Left lung (tissue), 10 donors: Measurements from ENCODE around the gene BMPR1B. TPM values are rescaled to one million over a fixed set of nuclear protein-coding genes. Genes with fewer than 3 reads are reported as not detected.
"Not testable (repeated sequence)": the region's sequence is repeated elsewhere in the genome, so short reads cannot be mapped to it uniquely, and the experiment has no call there.

ENCODE experiments used
- ATAC-seq: fragments of 200-7000 bp; cut with Tn5 transposase; one replicate; pipeline ENCODE4 v1.9.1; 2020; ENCODE audit warnings: moderate library complexity
- DNase-seq, 4 donors: peaks; one replicate each; pipeline ENCODE4 v3.0.0-alpha.2; 2013 to 2020
- H3K27ac ChIP-seq, 2 donors: fragments of 200-600 bp; sonication (generic) in 1 of 2; one replicate each; pipeline versions ENCODE4 v1.5.0 to v1.8.0; 2020 to 2021
- H3K27me3 ChIP-seq, 2 donors: fragments of 200-600 bp; sonication (generic) in 1 of 2; one replicate each; pipeline versions ENCODE4 v1.5.0 to v1.8.0; 2020 to 2021
- H3K36me3 ChIP-seq, 2 donors: fragments of 200-600 bp; sonication (generic) in 1 of 2; one replicate each; pipeline versions ENCODE4 v1.5.0 to v1.8.0; 2020 to 2021
- H3K4me1 ChIP-seq, 2 donors: fragments of 200-600 bp; one replicate each; pipeline ENCODE4 v1.8.0; 2021
- H3K4me3 ChIP-seq, 2 donors: fragments of 200-600 bp; sonication (generic) in 1 of 2; one replicate each; pipeline versions ENCODE4 v1.5.0 to v1.8.0; 2020 to 2021; ENCODE audit warnings: mild to moderate bottlenecking in 1 of 2
- H3K9me3 ChIP-seq, 2 donors: fragments of 200-600 bp; sonication (generic) in 1 of 2; one replicate each; pipeline versions ENCODE4 v1.5.0 to v1.8.0; 2020 to 2021
- intact Hi-C, 2 donors: fragments of 100-400 bp; cut with DNase I; formaldehyde crosslinking; loops; one replicate each; pipeline versions ENCODE4 v1.11.2 to v1.14.2; 2022
- polyA plus RNA-seq, 6 donors: library from polyadenylated mRNA; unstranded; fragments of 120-200 nt; gene quantifications; one replicate each; pipeline ENCODE4 v1.2.1, GENCODE V29; 2013; ENCODE audit not compliant: insufficient read length in 6 of 6
- total RNA-seq, 2 donors: library from RNA; stranded (reverse); fragmentation: NEBNext Ultra II Directional; extraction: Animal tissue kit (Norgen Biotek cat#: 25700); gene quantifications; one replicate each; pipeline ENCODE4 v1.2.1, GENCODE V29; 2021
- TF ChIP-seq, protein P1 (sequence below), 2 donors: fragments of 200-600 bp; sonication (generic) in 1 of 2; IDR thresholded peaks; one replicate each; pipeline versions ENCODE4 v1.5.0 to v1.8.0; 2021; ENCODE audit warnings: antibody characterized with exemption in 2 of 2
- donor health status: DM: no; HTN: yes; CAD: no.
- donor health status: DM: no; HTN: no; CAD: no.

BMPR1B gene
- total and polyA plus RNA-seq, 8 donors: 0.61 to 3.3 (median 1.1) TPM

DNA sequence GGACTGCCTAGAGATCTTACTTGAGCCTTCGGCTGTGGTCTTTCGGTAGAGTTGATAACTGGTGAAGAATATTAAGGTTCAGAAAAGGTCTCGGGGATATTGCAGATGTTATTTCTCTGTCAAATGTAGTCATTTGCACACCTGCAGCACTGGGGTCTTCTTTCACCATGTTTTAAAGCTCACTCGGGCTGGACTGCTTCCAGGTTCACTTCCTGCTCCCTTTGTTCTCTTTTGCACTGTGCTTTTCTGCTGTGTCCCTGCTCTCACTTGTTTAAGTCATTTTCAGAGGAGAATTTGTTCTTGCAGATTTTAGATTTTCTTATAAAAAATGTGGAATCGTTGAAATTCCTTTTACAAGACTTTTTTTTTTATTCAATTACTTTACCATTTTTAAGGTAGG lies 68.5 kb downstream of the BMPR1B start:
- DNase-seq (no peak), ATAC-seq (no peak)
- intact Hi-C loops: no loop called here
- no peaks in the 10 kb centered on the region for H3K36me3 ChIP-seq
- no peaks in the 10 kb centered on the region for H3K9me3 ChIP-seq
- TF ChIP-seq, protein P1, sequence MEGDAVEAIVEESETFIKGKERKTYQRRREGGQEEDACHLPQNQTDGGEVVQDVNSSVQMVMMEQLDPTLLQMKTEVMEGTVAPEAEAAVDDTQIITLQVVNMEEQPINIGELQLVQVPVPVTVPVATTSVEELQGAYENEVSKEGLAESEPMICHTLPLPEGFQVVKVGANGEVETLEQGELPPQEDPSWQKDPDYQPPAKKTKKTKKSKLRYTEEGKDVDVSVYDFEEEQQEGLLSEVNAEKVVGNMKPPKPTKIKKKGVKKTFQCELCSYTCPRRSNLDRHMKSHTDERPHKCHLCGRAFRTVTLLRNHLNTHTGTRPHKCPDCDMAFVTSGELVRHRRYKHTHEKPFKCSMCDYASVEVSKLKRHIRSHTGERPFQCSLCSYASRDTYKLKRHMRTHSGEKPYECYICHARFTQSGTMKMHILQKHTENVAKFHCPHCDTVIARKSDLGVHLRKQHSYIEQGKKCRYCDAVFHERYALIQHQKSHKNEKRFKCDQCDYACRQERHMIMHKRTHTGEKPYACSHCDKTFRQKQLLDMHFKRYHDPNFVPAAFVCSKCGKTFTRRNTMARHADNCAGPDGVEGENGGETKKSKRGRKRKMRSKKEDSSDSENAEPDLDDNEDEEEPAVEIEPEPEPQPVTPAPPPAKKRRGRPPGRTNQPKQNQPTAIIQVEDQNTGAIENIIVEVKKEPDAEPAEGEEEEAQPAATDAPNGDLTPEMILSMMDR (IDR thresholded peaks at IDR 0.05): no peak
- H3K4me1 ChIP-seq: no peaks in the 10 kb centered on the region
- H3K4me3 ChIP-seq: no peak overlapping the region
- H3K27me3 ChIP-seq: no peaks in the 10 kb centered on the region
- H3K27ac ChIP-seq: no peak overlapping the region

DNA sequence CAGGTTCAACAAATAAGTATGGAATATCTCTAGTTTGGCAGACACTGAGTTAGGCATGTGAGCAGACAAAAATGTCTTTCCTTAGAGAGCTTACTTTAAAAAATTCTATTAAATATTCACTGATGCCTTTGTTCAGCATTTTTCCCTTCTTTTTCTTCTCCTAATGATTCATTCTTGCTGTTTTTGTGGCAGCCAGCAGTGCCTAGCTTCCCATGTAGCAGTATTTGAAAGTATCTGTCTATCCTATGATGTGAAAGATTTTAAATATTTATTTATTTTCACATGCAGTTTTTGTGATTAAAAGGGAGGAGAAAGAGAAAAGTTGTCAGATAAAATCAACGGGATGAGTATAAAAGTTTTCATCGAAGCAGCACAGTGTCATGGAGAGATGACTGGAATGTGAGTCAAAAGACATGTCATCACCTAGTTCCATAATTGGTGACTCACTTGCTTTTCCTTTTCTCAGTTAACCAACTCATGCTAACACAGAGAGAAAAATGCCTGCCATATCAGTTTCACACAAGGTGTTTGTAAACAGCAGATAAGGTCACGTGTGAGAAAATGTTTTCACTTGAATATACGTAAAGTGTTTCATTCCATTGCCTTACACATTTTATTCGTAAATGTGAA lies 69.8 kb downstream of the BMPR1B start:
- Histone ChIP-seq H3K9me3 (no peaks in the 10 kb centered on the region), H3K4me1 (no peaks in the 10 kb centered on the region), H3K36me3 (no peaks in the 10 kb centered on the region), H3K27me3 (no peaks in the 10 kb centered on the region), H3K4me3 (no peak overlapping the region), H3K27ac (no peak overlapping the region)
- intact Hi-C loops: no loop called here
- ATAC-seq: no peak
- no peak for DNase-seq
- TF ChIP-seq, protein P1 (IDR thresholded peaks at IDR 0.05): no peak

DNA sequence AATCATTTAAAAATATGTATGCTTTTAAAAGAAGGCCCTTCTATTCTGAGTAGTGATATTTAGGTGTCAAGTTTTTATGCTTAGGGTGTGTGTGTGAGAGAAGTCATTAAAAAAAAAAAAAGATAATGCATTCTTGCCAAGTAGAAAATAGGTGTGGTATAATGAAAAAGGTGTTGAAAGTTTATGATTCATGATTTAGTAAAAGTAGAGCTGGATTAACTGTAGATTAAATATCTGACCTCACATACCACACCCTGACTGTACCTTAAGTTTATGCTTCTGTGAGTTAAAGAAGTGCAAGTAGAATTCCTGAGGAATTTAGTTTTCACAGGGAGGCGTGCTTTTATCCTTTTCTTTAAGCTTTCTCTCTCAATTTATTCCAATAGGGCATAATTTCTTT lies 71.1 kb downstream of the BMPR1B start:
- Histone ChIP-seq H3K36me3 (no peaks in the 10 kb centered on the region), H3K27ac (no peak overlapping the region), H3K4me3 (no peak overlapping the region), H3K9me3 (no peaks in the 10 kb centered on the region), H3K27me3 (no peaks in the 10 kb centered on the region), H3K4me1 (no peaks in the 10 kb centered on the region)
- TF ChIP-seq, protein P1 (IDR thresholded peaks at IDR 0.05): no peak
- intact Hi-C loops: no loop called here
- DNase-seq: no peak
- ATAC-seq: no peak

DNA sequence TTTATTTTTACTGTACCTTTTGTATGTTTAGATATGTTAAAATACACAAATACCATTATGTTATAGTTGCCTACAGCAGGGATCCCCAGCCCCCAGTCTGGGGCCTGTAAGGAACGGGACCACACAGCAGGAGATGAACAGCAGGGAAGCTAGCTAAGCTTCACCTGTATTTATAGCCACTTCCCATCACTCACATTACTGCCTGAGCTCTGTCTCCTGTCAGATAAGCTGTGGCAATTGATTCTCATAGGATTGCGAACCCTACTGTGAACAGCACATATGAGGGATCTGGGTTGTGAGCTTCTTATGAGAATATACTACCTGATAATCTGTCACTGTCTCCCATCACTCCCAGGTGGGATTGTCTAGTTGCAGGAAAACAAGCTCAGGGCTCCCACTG lies 73.9 kb downstream of the BMPR1B start:
- Histone ChIP-seq H3K27me3 (no peaks in the 10 kb centered on the region), H3K4me3 (no peak overlapping the region), H3K36me3 (no peaks in the 10 kb centered on the region), H3K9me3 (no peaks in the 10 kb centered on the region), H3K4me1 (no peaks in the 10 kb centered on the region), H3K27ac (no peak overlapping the region)
- intact Hi-C loops: no loop called here
- no peak for ATAC-seq
- TF ChIP-seq, protein P1 (IDR thresholded peaks at IDR 0.05): no peak
- DNase-seq: no peak

DNA sequence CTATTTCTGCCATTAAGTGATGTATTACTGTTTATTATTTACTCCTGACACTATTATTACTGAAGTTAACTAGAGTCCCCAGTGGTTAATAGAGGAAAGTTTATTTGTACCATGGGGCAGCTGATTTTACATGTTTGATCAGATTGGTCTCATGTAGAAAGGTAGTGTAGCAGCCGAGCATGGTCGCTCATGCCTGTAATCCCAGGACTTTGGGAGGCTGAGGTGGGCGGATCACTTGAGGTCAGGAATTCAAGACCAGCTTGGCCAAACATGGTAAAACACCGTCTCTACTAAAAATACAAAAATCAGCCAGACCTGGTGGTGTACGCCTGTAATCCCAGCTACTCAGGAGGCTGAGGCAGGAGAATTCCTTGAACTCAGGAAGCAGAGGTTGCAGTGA lies 74.6 kb downstream of the BMPR1B start:
- H3K27me3 ChIP-seq, DNase-seq, H3K36me3 ChIP-seq, H3K27ac ChIP-seq, H3K4me3 ChIP-seq, ATAC-seq, H3K4me1 ChIP-seq, H3K9me3 ChIP-seq, intact Hi-C loops: not testable (repeated sequence)

DNA sequence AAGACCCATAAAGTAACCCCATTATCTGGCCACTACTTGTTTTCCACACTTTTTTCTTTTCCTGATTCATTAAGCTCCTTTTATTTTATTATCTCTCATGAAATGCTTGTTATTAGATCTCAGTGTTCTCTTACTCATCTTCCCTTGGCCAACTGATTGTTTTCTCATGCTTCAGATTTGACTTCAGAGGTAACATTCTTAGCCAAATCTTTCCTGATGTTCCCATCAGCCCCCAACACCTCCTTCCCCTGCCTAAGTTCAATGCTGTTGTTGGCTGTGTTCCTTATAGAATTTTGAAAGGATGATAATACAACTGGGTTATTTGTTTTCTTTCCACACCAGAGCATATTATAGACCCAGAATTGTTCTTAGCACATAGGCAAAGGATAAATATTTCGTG lies 75.6 kb downstream of the BMPR1B start:
- no peaks in the 10 kb centered on the region for H3K36me3 ChIP-seq
- no peak for ATAC-seq
- no peaks in the 10 kb centered on the region for H3K4me1 ChIP-seq
- H3K27ac ChIP-seq: no peak overlapping the region
- TF ChIP-seq, protein P1 (IDR thresholded peaks at IDR 0.05): no peak
- no peaks in the 10 kb centered on the region for H3K27me3 ChIP-seq
- DNase-seq: no peak
- H3K4me3 ChIP-seq: no peak overlapping the region
- intact Hi-C loops: no loop called here
- no peaks in the 10 kb centered on the region for H3K9me3 ChIP-seq
